ENCODE data around the gene CLTC.

CLTC gene

GRCh38 chr17:59711936-59712335, 92.2 kb downstream of the CLTC start:
- Histone ChIP-seq H3K9me3 (ENCODE audit: severe bottlenecking) (no peaks in the 10 kb centered on the region), H3K27ac (ENCODE audit: poor library complexity, severe bottlenecking) (no peak overlapping the region), H3K4me3 (ENCODE audit: severe bottlenecking) (no peak overlapping the region), H3K36me3 (ENCODE audit: low read depth) (peaks cover 3% of the 10 kb centered on the region), H3K27me3 (ENCODE audit: insufficient read depth, poor library complexity, severe bottlenecking) (no peaks in the 10 kb centered on the region), H3K4me1 (ENCODE audit: insufficient read depth, poor library complexity, severe bottlenecking) (peaks cover 12% of the 10 kb centered on the region)
- TF ChIP-seq CTCF (IDR thresholded peaks at IDR 0.05; ENCODE audit: poor library complexity, severe bottlenecking), result no peak
- ATAC-seq (ENCODE audit: low read depth) (no peak), DNase-seq (ENCODE audit: low spot score) (no peak)

GRCh38 chr17:59712862-59713261, 93.2 kb downstream of the CLTC start:
- TF ChIP-seq CTCF (IDR thresholded peaks at IDR 0.05; ENCODE audit: poor library complexity, severe bottlenecking), result no peak

GRCh38 chr17:59714255-59714654, 94.6 kb downstream of the CLTC start:
- ATAC-seq (ENCODE audit: low read depth) (no peak), DNase-seq (ENCODE audit: low spot score) (no peak)
- H3K4me3 ChIP-seq (ENCODE audit: severe bottlenecking), result no peak overlapping the region
- H3K36me3 ChIP-seq (ENCODE audit: low read depth), result peaks cover 3% of the 10 kb centered on the region
- TF ChIP-seq CTCF (IDR thresholded peaks at IDR 0.05; ENCODE audit: poor library complexity, severe bottlenecking), result no peak
- H3K27ac ChIP-seq (ENCODE audit: poor library complexity, severe bottlenecking), result no peak overlapping the region
- no peaks in the 10 kb centered on the region for H3K27me3 ChIP-seq (ENCODE audit: insufficient read depth, poor library complexity, severe bottlenecking)
- H3K4me1 ChIP-seq (ENCODE audit: insufficient read depth, poor library complexity, severe bottlenecking), result peaks cover 3% of the 10 kb centered on the region
- H3K9me3 ChIP-seq (ENCODE audit: severe bottlenecking), result no peaks in the 10 kb centered on the region

More at GRCh38 chr17:59712862-59713261, 93.2 kb downstream of the CLTC start:
- no peak overlapping the region for H3K4me3 ChIP-seq (ENCODE audit: severe bottlenecking)
- ATAC-seq (ENCODE audit: low read depth), result no peak
- H3K27ac ChIP-seq (ENCODE audit: poor library complexity, severe bottlenecking), result no peak overlapping the region
- peaks cover 12% of the 10 kb centered on the region for H3K4me1 ChIP-seq (ENCODE audit: insufficient read depth, poor library complexity, severe bottlenecking)
- H3K27me3 ChIP-seq (ENCODE audit: insufficient read depth, poor library complexity, severe bottlenecking), result no peaks in the 10 kb centered on the region
- no peaks in the 10 kb centered on the region for H3K9me3 ChIP-seq (ENCODE audit: severe bottlenecking)
- no peak for DNase-seq (ENCODE audit: low spot score)
- peaks cover 3% of the 10 kb centered on the region for H3K36me3 ChIP-seq (ENCODE audit: low read depth)

- Histone ChIP-seq H3K27ac (ENCODE audit: poor library complexity, severe bottlenecking) (no peak overlapping the region), H3K36me3 (ENCODE audit: low read depth) (no peaks in the 10 kb centered on the region; the same call in none of the 2 replicates), H3K4me3 (ENCODE audit: severe bottlenecking) (no peak overlapping the region), H3K27me3 (ENCODE audit: insufficient read depth, poor library complexity, severe bottlenecking) (no peaks in the 10 kb centered on the region), H3K4me1 (ENCODE audit: insufficient read depth, poor library complexity, severe bottlenecking) (no peaks in the 10 kb centered on the region), H3K9me3 (ENCODE audit: severe bottlenecking) (no peaks in the 10 kb centered on the region)
- DNase-seq (ENCODE audit: low spot score) (no peak), ATAC-seq (ENCODE audit: low read depth) (no peak)
- no peak for TF ChIP-seq CTCF (IDR thresholded peaks at IDR 0.05; ENCODE audit: poor library complexity, severe bottlenecking)
Measured at GRCh38 chr17:59716427-59716826, 96.7 kb downstream of the CLTC start.

- H3K4me1 ChIP-seq (ENCODE audit: insufficient read depth, poor library complexity, severe bottlenecking), result no peaks in the 10 kb centered on the region
- no peaks in the 10 kb centered on the region for H3K9me3 ChIP-seq (ENCODE audit: severe bottlenecking)
- DNase-seq (ENCODE audit: low spot score) (no peak), ATAC-seq (ENCODE audit: low read depth) (no peak)
- H3K4me3 ChIP-seq (ENCODE audit: severe bottlenecking), result no peak overlapping the region
- H3K27ac ChIP-seq (ENCODE audit: poor library complexity, severe bottlenecking), result no peak overlapping the region
- H3K27me3 ChIP-seq (ENCODE audit: insufficient read depth, poor library complexity, severe bottlenecking), result no peaks in the 10 kb centered on the region
- TF ChIP-seq CTCF (IDR thresholded peaks at IDR 0.05; ENCODE audit: poor library complexity, severe bottlenecking), result no peak
- H3K36me3 ChIP-seq (ENCODE audit: low read depth), result no peaks in the 10 kb centered on the region; the same call in none of the 2 replicates
Measured at GRCh38 chr17:59719526-59719925, 99.8 kb downstream of the CLTC start.
